GM19372 (cell line): ENCODE results near the gene APBA2.

Experiments used
- ATAC-seq: cut with Tn5 transposase; IDR thresholded peaks from one replicate; pipeline ENCODE4 v1.9.1; 2021; ENCODE audit warnings: mild to moderate bottlenecking, low read depth, moderate library complexity; ENCODE audit not compliant: unreplicated experiment

The APBA2 gene

GRCh38 chr15:29051422-29051821 lies 165.6 kb downstream of the APBA2 start:
- ATAC-seq = no peak

GRCh38 chr15:29053006-29053405 lies 167.2 kb downstream of the APBA2 start:
- no peak for ATAC-seq

- ATAC-seq = no peak
These were observed 167.9 kb downstream of the APBA2 start for GRCh38 chr15:29053661-29054131.

GRCh38 chr15:29054171-29055045 lies 168.6 kb downstream of the APBA2 start:
- no peak for ATAC-seq

- ATAC-seq = no peak
These were observed 170.1 kb downstream of the APBA2 start for GRCh38 chr15:29055876-29056275.

- ATAC-seq = no peak
These were observed 171.2 kb downstream of the APBA2 start for GRCh38 chr15:29056839-29057450.

- no peak for ATAC-seq
These were observed 172.1 kb downstream of the APBA2 start for GRCh38 chr15:29057856-29058255.

- no peak for ATAC-seq
These were observed 173.2 kb downstream of the APBA2 start for GRCh38 chr15:29058903-29059539.

- no peak for ATAC-seq
These were observed 174.3 kb downstream of the APBA2 start for GRCh38 chr15:29059871-29060640.

- ATAC-seq = no peak
These were observed 176.0 kb downstream of the APBA2 start for GRCh38 chr15:29061746-29062145.

GRCh38 chr15:29062179-29062591 lies 176.4 kb downstream of the APBA2 start:
- no peak for ATAC-seq

GRCh38 chr15:29062626-29063025 lies 176.9 kb downstream of the APBA2 start:
- no peak for ATAC-seq

- no peak for ATAC-seq
These were observed 177.9 kb downstream of the APBA2 start for GRCh38 chr15:29063646-29064045.

- no peak for ATAC-seq
These were observed 178.5 kb downstream of the APBA2 start for GRCh38 chr15:29064290-29064689.

GRCh38 chr15:29064731-29065130 lies 179.0 kb downstream of the APBA2 start:
- no peak for ATAC-seq

- no peak for ATAC-seq
These were observed 179.8 kb downstream of the APBA2 start for GRCh38 chr15:29065571-29065970.

- no peak for ATAC-seq
These were observed 180.5 kb downstream of the APBA2 start for GRCh38 chr15:29066310-29066709.

GRCh38 chr15:29066838-29067237 lies 181.1 kb downstream of the APBA2 start:
- no peak for ATAC-seq

- no peak for ATAC-seq
These were observed 182.2 kb downstream of the APBA2 start for GRCh38 chr15:29067949-29068348.

GRCh38 chr15:29070471-29071231 lies 184.9 kb downstream of the APBA2 start:
- ATAC-seq = no peak
